ENCODE measurements around the gene SNX27. TPM values are rescaled to one million over a fixed set of nuclear protein-coding genes. Genes with fewer than 3 reads are reported as not detected.

The SNX27 gene
- total and polyA plus RNA-seq, 12 donors, result 6.5 to 37.8 (median 32.2) TPM

DNA sequence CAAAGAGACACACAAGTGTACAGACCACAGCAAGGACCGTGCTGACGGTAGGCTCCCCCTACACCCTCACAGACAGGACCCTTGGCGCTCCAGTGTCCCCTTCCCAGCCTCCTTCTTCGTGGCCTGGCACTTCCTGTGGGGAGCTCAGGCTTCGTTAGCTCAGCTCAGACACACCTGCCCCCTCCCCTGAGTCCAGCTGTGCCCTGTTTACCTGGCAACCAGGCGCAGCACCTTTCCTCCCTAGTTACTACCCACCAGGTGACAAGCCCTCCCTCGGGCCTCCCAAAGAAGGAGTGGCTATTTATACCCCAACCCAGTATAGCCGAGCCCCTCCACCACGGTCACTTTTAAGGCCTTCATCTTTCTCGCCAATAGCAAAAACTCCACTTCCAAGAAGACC lies 100.1 kb downstream of the SNX27 start:
- DNase-seq, result no peak
- Histone ChIP-seq H3K27me3 (peaks cover 0 to 49% (median 25%) of the 10 kb centered on the region in 7 donors), H3K4me3 (no peak overlapping the region), H3K27ac (no peak overlapping the region), H3K4me1 (peaks cover 0 to 10% (median 6%) of the 10 kb centered on the region in 9 donors), H3K36me3 (no peaks in the 10 kb centered on the region), H3K9me3 (no peaks in the 10 kb centered on the region)
- WGBS, 2 donors, result 62 to 68% methylated on average over 10 of the region's 10 CpGs
- ATAC-seq, result no peak
- TF ChIP-seq, protein P1, sequence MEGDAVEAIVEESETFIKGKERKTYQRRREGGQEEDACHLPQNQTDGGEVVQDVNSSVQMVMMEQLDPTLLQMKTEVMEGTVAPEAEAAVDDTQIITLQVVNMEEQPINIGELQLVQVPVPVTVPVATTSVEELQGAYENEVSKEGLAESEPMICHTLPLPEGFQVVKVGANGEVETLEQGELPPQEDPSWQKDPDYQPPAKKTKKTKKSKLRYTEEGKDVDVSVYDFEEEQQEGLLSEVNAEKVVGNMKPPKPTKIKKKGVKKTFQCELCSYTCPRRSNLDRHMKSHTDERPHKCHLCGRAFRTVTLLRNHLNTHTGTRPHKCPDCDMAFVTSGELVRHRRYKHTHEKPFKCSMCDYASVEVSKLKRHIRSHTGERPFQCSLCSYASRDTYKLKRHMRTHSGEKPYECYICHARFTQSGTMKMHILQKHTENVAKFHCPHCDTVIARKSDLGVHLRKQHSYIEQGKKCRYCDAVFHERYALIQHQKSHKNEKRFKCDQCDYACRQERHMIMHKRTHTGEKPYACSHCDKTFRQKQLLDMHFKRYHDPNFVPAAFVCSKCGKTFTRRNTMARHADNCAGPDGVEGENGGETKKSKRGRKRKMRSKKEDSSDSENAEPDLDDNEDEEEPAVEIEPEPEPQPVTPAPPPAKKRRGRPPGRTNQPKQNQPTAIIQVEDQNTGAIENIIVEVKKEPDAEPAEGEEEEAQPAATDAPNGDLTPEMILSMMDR (IDR thresholded peaks at IDR 0.05), result no peak
- intact Hi-C loops (cut with DNase I), result loop anchor here in 1 of 10 donors (10.0 kb wide), 1 partner anchor 57 kb away; no protein-coding TSS in a partner anchor

DNA sequence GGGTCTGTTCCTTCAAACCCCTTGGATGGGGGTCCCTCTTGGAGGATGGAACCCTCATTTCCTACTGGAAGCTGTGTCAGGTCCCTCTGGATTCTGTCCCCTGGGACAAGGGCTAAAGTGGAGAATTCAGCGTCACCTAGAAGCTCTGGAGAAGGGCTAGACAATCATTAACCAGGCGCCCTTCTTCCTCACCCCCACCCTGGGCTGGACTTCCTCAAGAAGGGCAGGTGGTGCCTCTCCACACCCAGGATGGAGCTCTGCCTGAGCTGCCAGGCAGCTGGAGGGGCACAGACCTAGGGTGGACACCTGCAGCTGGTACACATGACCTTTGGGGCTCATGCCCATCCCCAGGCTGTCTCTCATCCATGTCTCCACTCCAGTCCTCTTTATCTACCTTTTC lies 101.2 kb downstream of the SNX27 start:
- Histone ChIP-seq H3K27me3 (peaks cover 0 to 55% (median 35%) of the 10 kb centered on the region in 7 donors), H3K4me1 (peaks cover 2 to 21% (median 14%) of the 10 kb centered on the region in 9 donors), H3K36me3 (no peaks in the 10 kb centered on the region), H3K9me3 (no peaks in the 10 kb centered on the region), H3K4me3 (no peak overlapping the region), H3K27ac (no peak overlapping the region)
- TF ChIP-seq, protein P1 (IDR thresholded peaks at IDR 0.05), result no peak
- 81 to 83% methylated on average over 2 of the region's 2 CpGs for WGBS, 2 donors
- intact Hi-C loops (cut with DNase I), result loop anchor here in 1 of 10 donors (10.0 kb wide), 1 partner anchor 58 kb away; no protein-coding TSS in a partner anchor
- no peak for ATAC-seq
- DNase-seq, result no peak

DNA sequence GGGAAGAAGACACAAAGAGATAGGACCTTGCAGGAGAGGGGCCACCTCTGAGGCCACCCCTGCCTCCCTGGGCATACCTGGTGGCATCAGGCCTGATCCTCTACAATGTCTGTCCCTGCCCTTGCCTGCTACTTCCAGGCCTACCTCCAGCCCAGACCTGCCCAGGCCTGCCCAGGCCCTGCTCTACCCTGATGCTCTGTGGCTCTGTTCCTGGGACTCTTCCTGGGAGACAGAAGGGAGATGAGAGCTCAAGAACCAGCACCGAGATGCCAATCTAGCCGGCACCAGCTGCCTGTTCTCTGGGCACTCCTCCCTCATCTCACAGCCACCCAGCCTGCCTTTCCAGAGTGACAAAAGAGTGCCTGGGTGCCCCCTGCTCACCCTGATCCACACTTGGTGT lies 102.0 kb downstream of the SNX27 start:
- Histone ChIP-seq H3K4me1 (peaks cover 4 to 30% (median 17%) of the 10 kb centered on the region in 9 donors), H3K9me3 (no peaks in the 10 kb centered on the region), H3K27ac (no peak overlapping the region), H3K36me3 (no peaks in the 10 kb centered on the region), H3K27me3 (peaks cover 0 to 55% (median 35%) of the 10 kb centered on the region in 7 donors), H3K4me3 (no peak overlapping the region)
- DNase-seq, result no peak
- intact Hi-C loops (cut with DNase I), result loop anchor here in 1 of 10 donors (10.0 kb wide), 1 partner anchor 59 kb away; no protein-coding TSS in a partner anchor
- no peak for ATAC-seq
- TF ChIP-seq, protein P1 (IDR thresholded peaks at IDR 0.05), result no peak
- WGBS, 2 donors, result 91 to 97% methylated on average over 2 of the region's 2 CpGs

DNA sequence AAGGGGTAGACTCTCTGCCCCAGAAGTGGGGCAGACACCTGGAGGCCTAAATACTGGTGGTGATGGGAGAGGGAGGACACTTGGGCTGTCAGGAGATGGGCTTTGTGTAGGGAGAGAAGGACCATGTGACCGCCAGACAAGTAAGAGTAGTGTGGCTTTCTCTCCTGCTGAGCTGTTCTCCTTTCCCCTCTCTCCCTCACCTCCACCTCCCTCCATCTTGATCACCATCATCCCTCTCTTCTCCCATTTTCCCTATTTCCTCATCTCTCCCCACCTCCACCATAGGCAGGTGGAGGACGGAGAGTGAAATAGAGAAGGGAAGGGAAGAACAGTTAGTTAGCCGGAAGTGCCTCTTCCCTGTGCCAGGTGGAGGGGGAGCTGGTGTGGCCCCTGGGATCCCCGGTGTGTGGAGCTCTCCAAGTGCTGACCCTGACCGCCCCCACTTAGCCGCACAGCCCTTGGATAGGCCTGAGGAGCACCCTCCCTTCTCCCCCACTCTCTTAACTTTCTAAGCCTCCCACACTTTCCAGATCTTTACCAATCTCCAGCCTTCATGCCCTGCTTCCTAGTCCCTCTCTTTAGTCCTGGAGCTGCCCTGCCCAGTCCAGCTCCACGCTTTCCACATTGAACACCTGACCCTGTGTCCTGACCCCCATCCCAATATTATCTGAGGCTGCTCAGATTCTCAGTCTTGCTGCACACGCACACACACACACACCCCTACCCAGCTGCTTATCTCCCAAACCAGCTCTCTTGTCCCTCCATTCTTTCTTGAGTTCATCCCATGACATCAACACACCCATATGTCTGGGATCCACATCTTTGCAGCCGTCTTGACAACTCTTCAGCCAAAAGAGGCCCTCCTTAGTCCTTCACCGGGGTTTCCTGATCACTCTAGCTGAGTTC lies 103.2 kb downstream of the SNX27 start:
- no peak for ATAC-seq

More for the DNA sequence above, 103.2 kb downstream of the SNX27 start:
- Histone ChIP-seq H3K4me3 (no peak overlapping the region), H3K4me1 (peaks cover 4 to 40% (median 22%) of the 10 kb centered on the region in 9 donors), H3K36me3 (no peaks in the 10 kb centered on the region), H3K27me3 (peaks cover 0 to 55% (median 35%) of the 10 kb centered on the region in 7 donors), H3K27ac (no peak overlapping the region), H3K9me3 (no peaks in the 10 kb centered on the region)
- 66 to 67% methylated on average over 10 of the region's 10 CpGs for WGBS, 2 donors
- DNase-seq, result no peak
- TF ChIP-seq, protein P1 (IDR thresholded peaks at IDR 0.05), result no peak
- intact Hi-C loops (cut with DNase I), result loop anchor here in 1 of 10 donors (10.0 kb wide), 1 partner anchor 60 kb away; no protein-coding TSS in a partner anchor
